Measurements from ENCODE around the gene SUCLG2. TPM values are rescaled to one million over a fixed set of nuclear protein-coding genes. Genes with fewer than 3 reads are reported as not detected.
"Not testable (repeated sequence)": the region's sequence is repeated elsewhere in the genome, so short reads cannot be mapped to it uniquely, and the experiment has no call there.

Gene SUCLG2
- total and polyA plus RNA-seq, 9 of the 15 experiments (the other 6 are each of a cell fraction or from before 2014, with no cell fraction given) = 10.1 to 41.4 (median 29.0) TPM

- ATAC-seq (no peak), FAIRE-seq (no peak), DNase-seq (ENCODE audit: extremely low read depth in 1 of 4, low spot score in 3 of 4) (no peak)
- Histone ChIP-seq H4K20me1 (replicated peaks; ENCODE audit: control insufficient read depth, insufficient read depth, low read length) (no peaks in the 10 kb centered on the region), H3K36me3 (ENCODE audit: control insufficient read depth, insufficient read depth, low read length) (no peaks in the 10 kb centered on the region), H3K79me2 (ENCODE audit: control insufficient read depth, insufficient read depth, low read length) (no peaks in the 10 kb centered on the region), H3K9me1 (ENCODE audit: control insufficient read depth, insufficient read depth, low read length) (no peaks in the 10 kb centered on the region), H3K4me1 (replicated peaks in 1 of 2; ENCODE audit: control insufficient read depth in 2 of 2, insufficient read depth in 2 of 2, low read length in 2 of 2) (no peaks in the 10 kb centered on the region), H3K9ac (ENCODE audit: insufficient read depth in 1 of 2, low read depth in 2 of 2, low read length in 2 of 2) (no peak overlapping the region), H2AFZ (ENCODE audit: low read depth, low read length) (no peak overlapping the region), H3K4me3 (no peak overlapping the region), H3K9me3 (replicated peaks; ENCODE audit: control insufficient read depth, insufficient read depth, low read depth, low read length) (no peaks in the 10 kb centered on the region), H3K27me3 (ENCODE audit: control insufficient read depth in 2 of 2, insufficient read depth in 2 of 2, low read length in 2 of 2) (no peaks in the 10 kb centered on the region), H3K27ac (ENCODE audit: extremely low read depth, low read depth, low read length) (no peak overlapping the region), H3K4me2 (ENCODE audit: insufficient read depth, low read length) (no peak overlapping the region)
- CTCF ChIA-PET (ENCODE audit: low intra/inter-chr PET ratio) = no interaction called here
- in situ Hi-C loops (cut with MboI) = no loop called here
- intact Hi-C loops (cut with micrococcal nuclease) = no loop called here
- BruUV-seq (replicated peaks) = no TSS peak
- POLR2A ChIA-PET = no interaction called here
- WGBS (ENCODE audit: insufficient coverage, low coverage, missing lambda C conversion rate) = 83% methylated on average over 7 of the region's 7 CpGs
- no peak for TF ChIP-seq KLF16 (IDR thresholded peaks at IDR 0.05)
- no peak for TF ChIP-seq TCF7L2 (IDR thresholded peaks at IDR 0.05; ENCODE audit: low read depth, low read length)
- no peak for TF ChIP-seq NCOA6 (IDR thresholded peaks at IDR 0.05)
- TF ChIP-seq ZNF766 (CRISPR knock-in tag; conservative IDR thresholded peaks at IDR 0.05) = no peak
- no peak for TF ChIP-seq ZNF24 (IDR thresholded peaks at IDR 0.05)
- no peak for TF ChIP-seq VEZF1 (CRISPR knock-in tag; IDR thresholded peaks at IDR 0.05)
- no peak for TF ChIP-seq PHB (CRISPR knock-in tag; IDR thresholded peaks at IDR 0.05)
- TF ChIP-seq NR1H2 (CRISPR knock-in tag; IDR thresholded peaks at IDR 0.05) = no peak
- TF ChIP-seq ZNF41 (CRISPR knock-in tag; conservative IDR thresholded peaks at IDR 0.05) = no peak
- no peak for TF ChIP-seq TCF3 (CRISPR knock-in tag; IDR thresholded peaks at IDR 0.05)
- no peak for TF ChIP-seq GTF2B (IDR thresholded peaks at IDR 0.05; ENCODE audit: extremely low read depth, insufficient read length)
- TF ChIP-seq MITF (IDR thresholded peaks at IDR 0.05) = no peak
- TF ChIP-seq KLF6 (CRISPR knock-in tag; IDR thresholded peaks at IDR 0.05; ENCODE audit: borderline replicate concordance) = no peak
Measured at GRCh38 chr3:67550541-67550940, 103.9 kb downstream of the SUCLG2 start.

GRCh38 chr3:67542502-67543250 is 111.7 kb downstream of the SUCLG2 start:
- CTCF ChIA-PET (ENCODE audit: low intra/inter-chr PET ratio); FAIRE-seq; H2AFZ ChIP-seq (ENCODE audit: low read depth, low read length); BruUV-seq (replicated peaks); H3K9ac ChIP-seq (ENCODE audit: insufficient read depth in 1 of 2, low read depth in 2 of 2, low read length in 2 of 2); intact Hi-C loops (cut with micrococcal nuclease); H3K27ac ChIP-seq (ENCODE audit: extremely low read depth, low read depth, low read length); H3K36me3 ChIP-seq (ENCODE audit: control insufficient read depth, insufficient read depth, low read length); H4K20me1 ChIP-seq (replicated peaks; ENCODE audit: control insufficient read depth, insufficient read depth, low read length); H3K9me1 ChIP-seq (ENCODE audit: control insufficient read depth, insufficient read depth, low read length); H3K4me2 ChIP-seq (ENCODE audit: insufficient read depth, low read length); ATAC-seq; H3K4me1 ChIP-seq (replicated peaks in 1 of 2; ENCODE audit: control insufficient read depth in 2 of 2, insufficient read depth in 2 of 2, low read length in 2 of 2); in situ Hi-C loops (cut with MboI); H3K4me3 ChIP-seq; H3K79me2 ChIP-seq (ENCODE audit: control insufficient read depth, insufficient read depth, low read length); H3K27me3 ChIP-seq (ENCODE audit: control insufficient read depth in 2 of 2, insufficient read depth in 2 of 2, low read length in 2 of 2); POLR2A ChIA-PET; DNase-seq (ENCODE audit: extremely low read depth in 1 of 4, low spot score in 3 of 4); H3K9me3 ChIP-seq (replicated peaks; ENCODE audit: control insufficient read depth, insufficient read depth, low read depth, low read length): not testable (repeated sequence)
- WGBS (ENCODE audit: insufficient coverage, low coverage, missing lambda C conversion rate) = 92% methylated on average over 3 of the region's 3 CpGs

Data from K562 (cell line).